Testis (tissue), 3 donors: ENCODE measurements around the gene SLC25A33. TPM values are rescaled to one million over a fixed set of nuclear protein-coding genes. Genes with fewer than 3 reads are reported as not detected.
"Not testable (repeated sequence)": the region's sequence is repeated elsewhere in the genome, so short reads cannot be mapped to it uniquely, and the experiment has no call there.

Source experiments
- DNase-seq: peaks from one replicate; pipeline ENCODE4 v3.0.0-alpha.2; 2019
- H3K27ac ChIP-seq, 2 donors: fragments of 200-600 bp; sonication (generic); one replicate each; pipeline ENCODE4 v1.5.1; 2019
- H3K27me3 ChIP-seq: fragments of 200-600 bp; sonication (generic); one replicate; pipeline ENCODE4 v1.5.1; 2019
- H3K36me3 ChIP-seq: fragments of 200-600 bp; sonication (generic); one replicate; pipeline ENCODE4 v1.5.1; 2017; ENCODE audit warnings: low read depth; ENCODE audit errors: missing control alignments
- H3K4me1 ChIP-seq: fragments of 200-600 bp; sonication (generic); one replicate; pipeline ENCODE4 v1.5.1; 2019
- H3K4me3 ChIP-seq, 2 donors: fragments of 200-600 bp; sonication (generic); one replicate each; pipeline ENCODE4 v1.5.1; 2017 to 2019
- H3K9me3 ChIP-seq: fragments of 200-600 bp; sonication (generic); one replicate; pipeline ENCODE4 v1.5.1; 2017
- POLR2A ChIP-seq: fragments of 450-650 bp; IDR thresholded peaks from one replicate; pipeline ENCODE4 v1.6.1; 2017; ENCODE audit warnings: antibody characterized with exemption, mild to moderate bottlenecking, moderate library complexity
- WGBS, 2 donors: methylation state at CpG; one replicate each; pipeline ENCODE4 v1.1.5; 2018; 5-methylcytosine and 5-hydroxymethylcytosine counted together
- intact Hi-C: fragments of 100-400 bp; cut with DNase I; formaldehyde crosslinking; loops from one replicate; pipeline ENCODE4 v1.15.1; 2023; ENCODE audit warnings: low total_unique reads
- polyA plus RNA-seq: library from polyadenylated mRNA; stranded (reverse); fragments of 350-450 nt; fragmentation: Illumina TruSeq; extraction: RNeasy Lipid Tissue Mini Kit (QIAGEN cat#74804); gene quantifications from one replicate; pipeline ENCODE4 v1.2.3, GENCODE V29; 2014; ENCODE audit warnings: low read depth, low replicate concordance; ENCODE audit not compliant: insufficient read depth
- total RNA-seq, 2 donors: library from RNA; depleted of rRNA; stranded (reverse); fragments of >200 nt; gene quantifications; one replicate each; pipeline ENCODE4 v1.2.3, GENCODE V29; 2016
- TF ChIP-seq, protein P1 (sequence below), 3 experiments: fragments of 450-650 bp in 2 of 3; fragments of 200-600 bp in 1 of 3; sonication (generic) in 1 of 3; IDR thresholded peaks; one replicate each; pipeline ENCODE4 v1.5.1; 2016 to 2019; ENCODE audit warnings: antibody characterized with exemption in 3 of 3, mild to moderate bottlenecking in 2 of 3, moderate library complexity in 1 of 3

Gene SLC25A33
- total and polyA plus RNA-seq, 3 donors from 2014 or later = 16.3 to 26.0 (median 17.4) TPM

DNA sequence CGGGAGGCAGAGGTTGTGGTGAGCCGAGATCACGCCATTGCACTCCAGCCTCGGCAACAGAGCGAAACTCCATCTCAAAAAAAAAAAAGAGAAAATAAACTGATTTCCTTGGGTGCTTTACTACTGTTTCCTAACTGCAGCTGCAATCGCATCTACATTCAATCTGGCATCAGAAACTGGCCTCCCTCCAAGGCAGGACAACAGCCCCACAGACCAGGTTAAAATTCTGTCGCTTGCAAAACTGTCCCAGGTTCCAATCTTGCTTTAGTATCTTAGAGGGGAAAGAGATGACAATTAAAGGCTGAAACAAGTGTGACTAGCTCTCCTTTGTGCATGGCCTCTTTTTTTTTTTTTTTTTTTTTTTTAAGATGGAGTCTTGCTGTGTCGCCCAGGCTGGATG lies 32.4 kb upstream of the SLC25A33 start:
- Histone ChIP-seq H3K4me1 (no peaks in the 10 kb centered on the region), H3K9me3 (no peaks in the 10 kb centered on the region), H3K4me3 (no peak overlapping the region), H3K27ac (no peak overlapping the region), H3K36me3 (no peaks in the 10 kb centered on the region), H3K27me3 (no peaks in the 10 kb centered on the region)
- no peak for DNase-seq
- 84 to 88% methylated on average over 8 of the region's 8 CpGs for WGBS, 2 donors
- no peak for TF ChIP-seq POLR2A
- TF ChIP-seq, protein P1, sequence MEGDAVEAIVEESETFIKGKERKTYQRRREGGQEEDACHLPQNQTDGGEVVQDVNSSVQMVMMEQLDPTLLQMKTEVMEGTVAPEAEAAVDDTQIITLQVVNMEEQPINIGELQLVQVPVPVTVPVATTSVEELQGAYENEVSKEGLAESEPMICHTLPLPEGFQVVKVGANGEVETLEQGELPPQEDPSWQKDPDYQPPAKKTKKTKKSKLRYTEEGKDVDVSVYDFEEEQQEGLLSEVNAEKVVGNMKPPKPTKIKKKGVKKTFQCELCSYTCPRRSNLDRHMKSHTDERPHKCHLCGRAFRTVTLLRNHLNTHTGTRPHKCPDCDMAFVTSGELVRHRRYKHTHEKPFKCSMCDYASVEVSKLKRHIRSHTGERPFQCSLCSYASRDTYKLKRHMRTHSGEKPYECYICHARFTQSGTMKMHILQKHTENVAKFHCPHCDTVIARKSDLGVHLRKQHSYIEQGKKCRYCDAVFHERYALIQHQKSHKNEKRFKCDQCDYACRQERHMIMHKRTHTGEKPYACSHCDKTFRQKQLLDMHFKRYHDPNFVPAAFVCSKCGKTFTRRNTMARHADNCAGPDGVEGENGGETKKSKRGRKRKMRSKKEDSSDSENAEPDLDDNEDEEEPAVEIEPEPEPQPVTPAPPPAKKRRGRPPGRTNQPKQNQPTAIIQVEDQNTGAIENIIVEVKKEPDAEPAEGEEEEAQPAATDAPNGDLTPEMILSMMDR (IDR thresholded peaks at IDR 0.05) = no peak
- intact Hi-C loops = no loop called here

DNA sequence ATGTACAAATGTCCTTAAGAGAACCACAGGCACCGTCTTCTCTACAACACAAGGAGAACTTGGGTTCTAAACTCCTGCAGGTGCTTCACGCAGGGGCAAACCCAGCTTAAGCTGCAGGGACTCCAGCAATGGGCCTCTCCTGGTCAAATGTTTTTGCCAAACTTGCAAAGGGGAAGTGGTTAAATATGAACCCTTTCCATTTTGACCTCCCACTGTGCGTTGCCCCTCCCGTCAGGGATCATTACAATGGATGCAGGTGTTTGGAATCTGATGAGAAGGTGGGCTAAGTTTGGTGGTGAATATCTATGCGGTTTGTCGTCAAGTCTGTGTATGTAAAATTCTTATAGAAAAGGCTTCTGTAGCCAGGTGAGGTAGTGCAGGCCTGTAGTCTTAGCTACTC lies 29.1 kb upstream of the SLC25A33 start:
- Histone ChIP-seq H3K36me3 (no peaks in the 10 kb centered on the region), H3K9me3 (no peaks in the 10 kb centered on the region), H3K27me3 (no peaks in the 10 kb centered on the region), H3K27ac (no peak overlapping the region), H3K4me3 (no peak overlapping the region), H3K4me1 (no peaks in the 10 kb centered on the region)
- intact Hi-C loops = no loop called here
- no peak for DNase-seq
- no peak for TF ChIP-seq POLR2A
- TF ChIP-seq, protein P1 (IDR thresholded peaks at IDR 0.05) = no peak
- WGBS, 2 donors = 93 to 94% methylated on average over 6 of the region's 6 CpGs

DNA sequence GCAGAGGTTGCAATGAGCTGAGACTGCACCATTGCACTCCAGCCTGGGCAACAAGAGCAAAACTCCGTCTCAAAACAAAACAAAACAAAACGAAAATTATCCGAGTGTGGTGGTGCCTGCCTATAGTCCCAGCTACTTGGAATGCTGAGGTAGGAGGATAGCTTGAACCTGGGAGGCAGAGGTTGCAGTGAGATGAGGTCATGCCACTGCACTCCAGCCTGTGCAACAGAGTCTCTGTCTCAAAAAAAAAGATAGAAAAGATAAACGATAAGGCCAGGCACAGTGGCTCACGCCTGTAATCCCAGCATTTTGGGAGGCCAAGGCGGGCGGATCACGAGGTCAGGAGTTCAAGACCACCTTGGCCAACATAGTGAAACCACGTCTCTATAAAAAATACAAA lies 23.7 kb upstream of the SLC25A33 start:
- H3K27ac ChIP-seq, H3K36me3 ChIP-seq, H3K27me3 ChIP-seq, H3K9me3 ChIP-seq, DNase-seq, intact Hi-C loops, H3K4me3 ChIP-seq, H3K4me1 ChIP-seq: not testable (repeated sequence)
- 86 to 88% methylated on average over 9 of the region's 9 CpGs for WGBS, 2 donors

DNA sequence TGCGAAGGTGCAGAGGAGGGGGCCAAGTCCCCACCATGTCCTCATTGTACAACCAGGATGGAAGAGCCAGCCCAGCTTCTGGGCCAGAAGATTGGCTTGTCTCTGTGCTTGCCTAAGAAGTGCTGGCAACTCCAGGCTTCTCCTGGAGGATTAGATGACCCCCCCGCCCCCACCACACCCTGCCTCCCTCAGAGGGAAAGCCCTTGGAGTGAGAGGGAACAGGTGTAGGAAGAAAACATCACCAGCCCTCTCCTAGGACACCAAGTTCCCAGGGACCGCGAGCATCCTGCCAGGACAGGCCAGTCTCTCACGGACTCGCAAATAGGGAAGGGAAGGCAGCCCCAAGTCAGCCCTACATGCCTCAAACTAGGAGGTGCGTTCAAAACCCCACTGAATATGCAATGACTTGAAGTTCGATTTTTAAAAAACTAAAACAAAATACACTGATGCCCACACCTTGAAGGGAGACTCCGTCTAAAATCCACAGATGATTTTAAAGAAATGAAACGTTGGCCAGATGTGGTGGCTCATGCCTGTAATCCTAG lies 20.7 kb upstream of the SLC25A33 start:
- no peaks in the 10 kb centered on the region for H3K4me1 ChIP-seq
- H3K27ac ChIP-seq = no peak overlapping the region
- no peaks in the 10 kb centered on the region for H3K36me3 ChIP-seq
- H3K4me3 ChIP-seq = no peak overlapping the region
- TF ChIP-seq POLR2A = no peak
- TF ChIP-seq, protein P1 (IDR thresholded peaks at IDR 0.05) = no peak
- WGBS, 2 donors = 84 to 91% methylated on average over 10 of the region's 10 CpGs
- no peak for DNase-seq
- intact Hi-C loops = no loop called here
- H3K27me3 ChIP-seq = no peaks in the 10 kb centered on the region
- H3K9me3 ChIP-seq = no peaks in the 10 kb centered on the region

DNA sequence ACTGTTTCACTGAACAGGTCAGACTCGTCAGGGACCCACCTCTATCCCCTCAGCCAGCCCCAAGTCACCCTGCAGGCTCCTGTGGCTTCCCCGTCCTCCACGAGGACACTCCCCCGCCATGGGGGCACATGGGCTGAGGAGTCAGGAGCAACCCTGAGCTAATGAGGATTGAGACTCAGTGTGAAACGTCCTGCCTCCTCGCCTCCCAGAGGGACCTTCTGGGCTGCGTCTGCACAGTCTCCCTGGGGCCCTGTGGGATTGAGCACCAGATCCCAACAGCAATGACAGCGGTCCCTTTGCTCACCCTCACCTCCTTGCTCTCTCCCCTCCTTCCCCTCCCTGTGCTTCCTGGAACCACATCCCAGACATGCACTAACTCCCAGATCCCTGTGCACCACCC lies 18.9 kb upstream of the SLC25A33 start:
- 60 to 69% methylated on average over 8 of the region's 8 CpGs for WGBS, 2 donors
- no peaks in the 10 kb centered on the region for H3K9me3 ChIP-seq
- DNase-seq = no peak
- H3K4me1 ChIP-seq = no peaks in the 10 kb centered on the region
- no peaks in the 10 kb centered on the region for H3K36me3 ChIP-seq
- no peak overlapping the region for H3K4me3 ChIP-seq
- TF ChIP-seq, protein P1 (IDR thresholded peaks at IDR 0.05) = no peak
- TF ChIP-seq POLR2A = no peak
- intact Hi-C loops = no loop called here
- H3K27ac ChIP-seq = no peak overlapping the region
- no peaks in the 10 kb centered on the region for H3K27me3 ChIP-seq
